Ishikawa (cell line): ENCODE results near the gene STK32C.

ENCODE experiments used
- CEBPB ChIP-seq: IDR thresholded peaks from 2 replicates; pipeline ENCODE4 v1.6.1; 2012
- EGR1 ChIP-seq: IDR thresholded peaks from 2 replicates; pipeline ENCODE4 v1.6.1; 2012
- EP300 ChIP-seq: IDR thresholded peaks from 2 replicates; pipeline ENCODE4 v1.6.1; 2012; ENCODE audit warnings: borderline replicate concordance
- MAX ChIP-seq: IDR thresholded peaks from 2 replicates; pipeline ENCODE4 v1.6.1; 2012
- NFIC ChIP-seq: IDR thresholded peaks from 2 replicates; pipeline ENCODE4 v1.6.1; 2012
- RAD21 ChIP-seq: IDR thresholded peaks from 2 replicates; pipeline ENCODE4 v1.6.1; 2012; ENCODE audit warnings: low read depth
- REST ChIP-seq: IDR thresholded peaks from 2 replicates; pipeline ENCODE4 v1.6.1; 2012; ENCODE audit warnings: low read depth, mild to moderate bottlenecking
- TAF1 ChIP-seq: IDR thresholded peaks from 2 replicates; pipeline ENCODE4 v1.6.1; 2012; ENCODE audit warnings: low read depth, mild to moderate bottlenecking
- USF1 ChIP-seq: IDR thresholded peaks from 2 replicates; pipeline ENCODE4 v1.6.1; 2012
- YY1 ChIP-seq: IDR thresholded peaks from 2 replicates; pipeline ENCODE4 v1.6.1; 2012; ENCODE audit warnings: low read depth

GRCh38 chr10:132240156-132240555 is 67.6 kb downstream of the STK32C start:
- TF ChIP-seq CEBPB (no peak), USF1 (no peak), EP300 (no peak), NFIC (no peak), RAD21 (no peak), TAF1 (no peak), YY1 (no peak), REST (no peak), MAX (no peak), EGR1 (no peak)
